Psoas muscle (tissue), 8 donors: ENCODE measurements around the gene CCDC86. TPM values are rescaled to one million over a fixed set of nuclear protein-coding genes. Genes with fewer than 3 reads are reported as not detected.
"Not testable (repeated sequence)": the region's sequence is repeated elsewhere in the genome, so short reads cannot be mapped to it uniquely, and the experiment has no call there.

ENCODE experiments used
- ATAC-seq, 4 donors: fragments of 200-7000 bp; cut with Tn5 transposase; one replicate each; pipeline ENCODE4 v1.9.1; 2020; ENCODE audit warnings: moderate library complexity in 3 of 4, mild to moderate bottlenecking in 2 of 4
- DNase-seq, 2 donors: peaks; one replicate each; pipeline ENCODE4 v3.0.0-alpha.2; 2020
- H3K27ac ChIP-seq: fragments of 200-600 bp; one replicate; pipeline ENCODE4 v1.8.0; 2022
- H3K27me3 ChIP-seq, 3 donors: fragments of 200-600 bp in 1 of 3; one replicate each; pipeline versions ENCODE4 v1.6.1 to v1.8.0; 2013 to 2022; ENCODE audit warnings: low read length in 2 of 3, mild to moderate bottlenecking in 2 of 3, moderate library complexity in 1 of 3; ENCODE audit not compliant: insufficient read depth in 3 of 3
- H3K36me3 ChIP-seq, 2 donors: fragments of 200-600 bp in 1 of 2; one replicate each; pipeline versions ENCODE4 v1.6.1 to v1.8.0; 2013 to 2022; ENCODE audit warnings: low read depth in 1 of 2, mild to moderate bottlenecking in 1 of 2, moderate library complexity in 1 of 2; ENCODE audit not compliant: insufficient read depth in 1 of 2
- H3K4me1 ChIP-seq: fragments of 200-600 bp; one replicate; pipeline ENCODE4 v1.8.0; 2022
- H3K4me3 ChIP-seq: fragments of 200-600 bp; one replicate; pipeline ENCODE4 v1.8.0; 2022; ENCODE audit warnings: mild to moderate bottlenecking
- H3K9me3 ChIP-seq: fragments of 200-600 bp; one replicate; pipeline ENCODE4 v1.8.0; 2022
- WGBS, 3 donors: extraction: QIAGEN DNeasy Blood & Tissue Kit; methylation state at CpG; one replicate each; pipeline versions ENCODE4 v1.1.6 to v1.1.7; 2013; 5-methylcytosine and 5-hydroxymethylcytosine counted together
- intact Hi-C, 2 donors: fragments of 100-400 bp; cut with DNase I; formaldehyde crosslinking; loops; one replicate each; pipeline versions ENCODE4 v1.11.0 to v1.14.2; 2022
- polyA plus RNA-seq, 3 donors: library from polyadenylated mRNA; stranded (reverse); fragments of 200-250 nt; gene quantifications; one replicate each; pipeline ENCODE4 v1.2.3, GENCODE V29; 2013
- total RNA-seq, 4 donors: library from RNA; stranded (reverse); fragmentation: NEBNext Ultra II Directional in 2 of 4; extraction: Animal tissue kit (Norgen Biotek cat#: 25700) in 2 of 4; gene quantifications; one replicate each; pipeline versions ENCODE4 v1.2.1 to v1.2.4, GENCODE V29; 2021 to 2023
- TF ChIP-seq, protein P1 (sequence below): fragments of 200-600 bp; IDR thresholded peaks from one replicate; pipeline ENCODE4 v1.8.0; 2022; ENCODE audit warnings: antibody characterized with exemption
- donor health status: healthy with polysubstance abuse.
- donor health status: DM: no; HTN: no; CAD: no; lungs with moderate emphysema.
- donor health status: Bipolar disorder and iron deficiency.
- donor health status: healthy.
- donor health status: DM: yes; HTN: yes; CAD: no.
- donor health status: DM: no; HTN: no; CAD: no.
- donor health status: DM: no; HTN: no; CAD: no.
- donor health status: DM: yes; HTN: yes; CAD: no.

The CCDC86 gene
- total and polyA plus RNA-seq, 7 donors: 24.8 to 55.4 (median 36.2) TPM

DNA sequence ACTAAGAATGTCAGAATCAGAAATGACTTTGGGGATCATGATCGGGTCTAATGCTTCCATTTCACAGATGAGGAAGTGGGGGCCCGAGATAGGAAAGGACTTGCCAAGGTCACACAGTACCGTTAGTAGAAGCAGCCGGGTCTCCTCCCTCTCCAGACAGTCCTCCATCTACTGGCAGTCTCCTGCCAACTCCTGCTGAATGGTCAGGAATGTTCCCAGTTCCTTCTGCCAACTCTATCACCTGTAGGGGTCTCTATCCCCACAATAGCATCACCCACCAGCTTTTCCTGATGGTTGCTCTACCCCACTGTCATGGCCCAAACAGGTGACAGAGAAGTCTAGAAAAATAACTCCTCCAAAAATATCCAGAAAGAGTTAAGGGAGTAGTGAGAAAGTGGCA lies 23.9 kb upstream of the CCDC86 start:
- Histone ChIP-seq H3K27ac (no peak overlapping the region), H3K36me3 (no peaks in the 10 kb centered on the region), H3K4me1 (no peaks in the 10 kb centered on the region), H3K27me3 (no peaks in the 10 kb centered on the region), H3K9me3 (peaks cover 3% of the 10 kb centered on the region), H3K4me3 (no peak overlapping the region)
- ATAC-seq: no peak
- TF ChIP-seq, protein P1, sequence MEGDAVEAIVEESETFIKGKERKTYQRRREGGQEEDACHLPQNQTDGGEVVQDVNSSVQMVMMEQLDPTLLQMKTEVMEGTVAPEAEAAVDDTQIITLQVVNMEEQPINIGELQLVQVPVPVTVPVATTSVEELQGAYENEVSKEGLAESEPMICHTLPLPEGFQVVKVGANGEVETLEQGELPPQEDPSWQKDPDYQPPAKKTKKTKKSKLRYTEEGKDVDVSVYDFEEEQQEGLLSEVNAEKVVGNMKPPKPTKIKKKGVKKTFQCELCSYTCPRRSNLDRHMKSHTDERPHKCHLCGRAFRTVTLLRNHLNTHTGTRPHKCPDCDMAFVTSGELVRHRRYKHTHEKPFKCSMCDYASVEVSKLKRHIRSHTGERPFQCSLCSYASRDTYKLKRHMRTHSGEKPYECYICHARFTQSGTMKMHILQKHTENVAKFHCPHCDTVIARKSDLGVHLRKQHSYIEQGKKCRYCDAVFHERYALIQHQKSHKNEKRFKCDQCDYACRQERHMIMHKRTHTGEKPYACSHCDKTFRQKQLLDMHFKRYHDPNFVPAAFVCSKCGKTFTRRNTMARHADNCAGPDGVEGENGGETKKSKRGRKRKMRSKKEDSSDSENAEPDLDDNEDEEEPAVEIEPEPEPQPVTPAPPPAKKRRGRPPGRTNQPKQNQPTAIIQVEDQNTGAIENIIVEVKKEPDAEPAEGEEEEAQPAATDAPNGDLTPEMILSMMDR: no peak
- intact Hi-C loops: no loop called here
- WGBS, 3 donors: 71 to 76% (median 72%) methylated on average over 4 of the region's 4 CpGs
- DNase-seq: no peak

DNA sequence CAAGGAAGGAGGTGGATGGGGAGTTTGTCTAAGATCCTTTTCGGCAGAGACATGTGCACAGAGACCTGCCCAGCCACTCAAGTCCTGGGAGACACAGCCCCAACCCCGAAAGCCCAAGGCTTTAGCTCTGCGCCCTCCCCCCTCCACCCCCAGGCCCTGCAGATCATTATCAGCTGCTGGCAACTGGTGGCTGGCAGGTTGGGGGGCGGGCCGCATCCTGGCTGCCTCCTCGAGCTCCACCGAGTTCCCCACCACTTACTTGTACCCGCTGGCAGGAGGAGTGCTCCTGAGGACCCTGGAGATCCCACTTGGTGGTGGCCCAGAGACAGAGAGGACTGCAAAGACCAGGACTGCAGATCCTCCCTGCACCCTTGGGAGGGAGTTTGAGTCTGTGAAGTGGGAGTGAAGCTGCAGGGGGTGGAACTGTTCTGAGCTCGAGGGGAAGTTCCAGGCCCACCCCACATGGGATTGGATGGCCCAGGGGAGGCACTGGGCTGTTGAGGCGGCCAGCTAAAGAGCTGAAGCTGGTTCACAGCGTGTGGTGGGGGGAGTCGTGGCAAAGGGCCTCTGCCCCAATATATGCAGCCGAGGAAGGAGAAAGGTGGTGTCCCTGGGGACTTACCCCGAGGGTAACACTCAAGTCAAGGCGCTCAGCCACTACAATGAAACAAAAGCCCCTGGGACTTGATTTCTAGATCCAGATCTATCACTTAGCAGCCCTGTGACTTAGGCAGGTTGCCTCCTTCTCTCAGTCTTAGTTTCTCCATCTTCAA lies 19.9 kb upstream of the CCDC86 start:
- WGBS, 3 donors: 61 to 67% (median 65%) methylated on average over 14 to 15 of the region's 15 CpGs
- TF ChIP-seq, protein P1: no peak
- H3K27ac ChIP-seq: no peak overlapping the region
- ATAC-seq (no peak), DNase-seq (peak in 1 of 2 donors; percentile 42)
- H3K4me1 ChIP-seq: no peaks in the 10 kb centered on the region
- peaks cover 2% of the 10 kb centered on the region for H3K9me3 ChIP-seq
- no peaks in the 10 kb centered on the region for H3K36me3 ChIP-seq
- no peak overlapping the region for H3K4me3 ChIP-seq
- H3K27me3 ChIP-seq: no peaks in the 10 kb centered on the region
- intact Hi-C loops: no loop called here

DNA sequence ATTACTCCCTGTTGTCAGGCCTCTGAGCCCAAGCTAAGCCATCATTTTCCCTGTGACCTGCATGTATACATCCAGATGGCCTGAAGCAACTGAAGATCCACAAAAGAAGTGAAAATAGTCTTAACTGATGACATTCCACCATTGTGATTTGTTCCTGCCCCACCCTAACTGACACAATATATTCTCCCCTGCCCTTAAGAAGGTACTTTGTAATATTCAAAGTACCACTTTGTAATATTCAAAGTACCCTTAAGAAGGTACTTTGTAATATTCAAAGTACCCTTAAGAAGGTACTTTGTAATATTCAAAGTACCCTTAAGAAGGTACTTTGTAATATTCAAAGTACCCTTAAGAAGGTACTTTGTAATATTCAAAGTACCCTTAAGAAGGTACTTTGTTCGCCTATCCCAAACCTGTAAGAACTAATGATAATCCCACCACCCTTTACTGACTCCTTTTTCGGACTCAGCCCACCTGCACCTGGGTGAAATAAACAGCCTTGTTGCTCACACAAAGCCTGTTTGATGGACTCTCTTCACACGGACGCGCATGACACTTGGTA lies 18.1 kb upstream of the CCDC86 start:
- H3K9me3 ChIP-seq, H3K27me3 ChIP-seq, H3K4me3 ChIP-seq, intact Hi-C loops, H3K36me3 ChIP-seq, ATAC-seq, H3K27ac ChIP-seq, H3K4me1 ChIP-seq: not testable (repeated sequence)
- peak in 1 of 2 donors; percentile 26 for DNase-seq
- WGBS, 3 donors: 89 to 95% (median 91%) methylated on average over 5 of the region's 5 CpGs

DNA sequence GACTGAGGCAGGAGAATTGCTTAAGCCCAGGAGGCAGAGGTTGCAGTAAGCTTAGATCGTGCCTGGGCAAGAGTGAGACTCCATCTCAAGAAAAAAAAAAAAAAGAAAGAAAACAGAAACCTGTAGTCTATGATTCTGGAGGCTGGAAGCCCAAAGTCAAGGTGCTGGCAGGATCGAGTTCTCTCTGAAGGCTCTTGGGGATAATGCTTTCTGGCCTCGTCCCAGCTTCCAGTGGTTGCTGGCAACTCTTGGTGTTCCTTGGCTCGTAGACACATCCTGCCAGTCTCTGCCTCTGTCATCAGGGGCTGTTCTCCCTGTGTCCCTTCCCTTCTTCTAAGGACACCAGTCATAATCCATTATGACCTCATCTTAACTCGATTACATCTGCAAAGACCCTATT lies 16.8 kb upstream of the CCDC86 start:
- H3K27ac ChIP-seq: no peak overlapping the region
- intact Hi-C loops: no loop called here
- TF ChIP-seq, protein P1: no peak
- H3K27me3 ChIP-seq: no peaks in the 10 kb centered on the region
- WGBS, 3 donors: 73 to 83% (median 76%) methylated on average over 5 of the region's 5 CpGs
- no peaks in the 10 kb centered on the region for H3K4me1 ChIP-seq
- no peak overlapping the region for H3K4me3 ChIP-seq
- DNase-seq (peak in 1 of 2 donors; percentile 1), ATAC-seq (no peak)
- H3K36me3 ChIP-seq: no peaks in the 10 kb centered on the region
- no peaks in the 10 kb centered on the region for H3K9me3 ChIP-seq

DNA sequence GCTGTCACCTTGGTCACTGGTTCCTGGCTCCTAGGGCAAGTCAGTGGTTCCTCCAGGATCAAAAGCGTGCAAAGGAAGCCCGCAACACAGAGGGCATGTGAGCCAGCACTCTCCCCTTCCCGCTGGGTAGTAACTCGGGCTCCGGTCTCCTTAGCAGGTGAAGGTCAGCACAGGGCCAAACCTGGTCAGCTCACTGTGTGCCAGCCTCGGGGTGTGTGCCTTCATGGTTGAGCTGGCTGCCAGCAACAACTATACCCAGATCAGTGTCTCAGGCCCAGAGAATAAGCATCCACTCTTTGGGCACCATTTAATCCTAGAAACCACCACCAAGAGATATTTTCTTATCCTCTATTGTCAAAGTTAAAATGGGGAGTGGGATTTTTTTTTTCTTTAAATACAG lies 16.1 kb upstream of the CCDC86 start:
- Histone ChIP-seq H3K27ac (no peak overlapping the region), H3K4me1 (peaks cover 1% of the 10 kb centered on the region), H3K4me3 (no peak overlapping the region), H3K36me3 (no peaks in the 10 kb centered on the region), H3K27me3 (no peaks in the 10 kb centered on the region), H3K9me3 (no peaks in the 10 kb centered on the region)
- intact Hi-C loops: no loop called here
- ATAC-seq (no peak), DNase-seq (peak in 1 of 2 donors; percentile 23)
- TF ChIP-seq, protein P1: no peak
- WGBS, 3 donors: 69 to 73% (median 71%) methylated on average over 6 of the region's 6 CpGs
